ENCODE data around the gene WNT3A.

The WNT3A gene

DNA sequence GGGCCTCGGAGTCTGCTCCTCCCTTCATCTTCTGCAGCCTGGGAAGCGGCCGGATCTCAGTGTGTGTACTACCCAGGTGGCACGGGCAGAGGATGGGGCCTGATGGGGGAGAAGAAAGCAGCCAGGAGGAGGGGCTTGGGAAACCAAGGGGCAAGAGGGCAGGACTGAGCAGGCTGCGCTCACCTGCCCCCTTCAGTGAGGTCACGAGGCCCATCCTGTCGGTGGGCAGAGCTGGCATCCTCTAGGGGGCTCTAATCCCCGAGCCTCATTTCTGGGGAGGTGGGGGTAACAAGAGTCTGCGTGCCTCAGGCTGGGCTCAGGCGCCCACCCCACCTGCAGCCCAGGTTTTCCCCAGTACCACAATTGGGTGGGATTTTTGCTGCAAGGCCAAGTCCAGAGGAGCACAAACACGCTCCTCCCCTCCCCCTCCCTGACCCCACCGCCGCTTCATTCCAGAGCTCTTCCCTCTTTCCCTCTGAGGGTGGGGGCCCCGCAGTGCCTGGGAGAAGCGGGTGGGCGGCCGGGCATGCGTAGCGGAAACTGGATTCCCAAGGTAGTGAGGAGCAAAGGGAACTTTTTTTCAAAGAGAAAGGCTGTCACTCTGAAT, 1.8 kb upstream of the WNT3A start:
- Histone ChIP-seq H3K4me3 (ENCODE audit: low read depth, low read length) (no peak overlapping the region), H3K9me3 (no peaks in the 10 kb centered on the region), H3K4me1 (peaks cover 2% of the 10 kb centered on the region), H3K36me3 (no peaks in the 10 kb centered on the region), H3K27me3 (peaks cover 69% of the 10 kb centered on the region)
- DNase-seq = no peak
- TF ChIP-seq, protein P1, sequence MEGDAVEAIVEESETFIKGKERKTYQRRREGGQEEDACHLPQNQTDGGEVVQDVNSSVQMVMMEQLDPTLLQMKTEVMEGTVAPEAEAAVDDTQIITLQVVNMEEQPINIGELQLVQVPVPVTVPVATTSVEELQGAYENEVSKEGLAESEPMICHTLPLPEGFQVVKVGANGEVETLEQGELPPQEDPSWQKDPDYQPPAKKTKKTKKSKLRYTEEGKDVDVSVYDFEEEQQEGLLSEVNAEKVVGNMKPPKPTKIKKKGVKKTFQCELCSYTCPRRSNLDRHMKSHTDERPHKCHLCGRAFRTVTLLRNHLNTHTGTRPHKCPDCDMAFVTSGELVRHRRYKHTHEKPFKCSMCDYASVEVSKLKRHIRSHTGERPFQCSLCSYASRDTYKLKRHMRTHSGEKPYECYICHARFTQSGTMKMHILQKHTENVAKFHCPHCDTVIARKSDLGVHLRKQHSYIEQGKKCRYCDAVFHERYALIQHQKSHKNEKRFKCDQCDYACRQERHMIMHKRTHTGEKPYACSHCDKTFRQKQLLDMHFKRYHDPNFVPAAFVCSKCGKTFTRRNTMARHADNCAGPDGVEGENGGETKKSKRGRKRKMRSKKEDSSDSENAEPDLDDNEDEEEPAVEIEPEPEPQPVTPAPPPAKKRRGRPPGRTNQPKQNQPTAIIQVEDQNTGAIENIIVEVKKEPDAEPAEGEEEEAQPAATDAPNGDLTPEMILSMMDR (IDR thresholded peaks at IDR 0.05; ENCODE audit: low read depth, low read length) = no peak

GRCh38 chr1:228005511-228006033, 1.2 kb upstream of the WNT3A start:
- TF ChIP-seq, protein P1 (IDR thresholded peaks at IDR 0.05; ENCODE audit: low read depth, low read length) = no peak
- Histone ChIP-seq H3K9me3 (no peaks in the 10 kb centered on the region), H3K36me3 (no peaks in the 10 kb centered on the region), H3K4me3 (ENCODE audit: low read depth, low read length) (no peak overlapping the region), H3K4me1 (peaks cover 8% of the 10 kb centered on the region), H3K27me3 (peaks cover 71% of the 10 kb centered on the region)
- DNase-seq = no peak

- Histone ChIP-seq H3K4me3 (ENCODE audit: low read depth, low read length) (no peak overlapping the region), H3K27me3 (peaks cover 71% of the 10 kb centered on the region), H3K36me3 (no peaks in the 10 kb centered on the region)
These were observed 588 bp upstream of the WNT3A start for GRCh38 chr1:228006034-228006785.

GRCh38 chr1:228007049-228007800, 427 bp downstream of the WNT3A start:
- TF ChIP-seq, protein P1 (IDR thresholded peaks at IDR 0.05; ENCODE audit: low read depth, low read length) = no peak
- no peaks in the 10 kb centered on the region for H3K36me3 ChIP-seq
- no peak overlapping the region for H3K4me3 ChIP-seq (ENCODE audit: low read depth, low read length)
- H3K4me1 ChIP-seq = peaks cover 11% of the 10 kb centered on the region
- H3K9me3 ChIP-seq = no peaks in the 10 kb centered on the region
- no peak for DNase-seq
- H3K27me3 ChIP-seq = peaks cover 64% of the 10 kb centered on the region

More at GRCh38 chr1:228006034-228006785, 588 bp upstream of the WNT3A start:
- no peak for DNase-seq
- H3K9me3 ChIP-seq = no peaks in the 10 kb centered on the region
- peaks cover 11% of the 10 kb centered on the region for H3K4me1 ChIP-seq
- TF ChIP-seq, protein P1 (IDR thresholded peaks at IDR 0.05; ENCODE audit: low read depth, low read length) = no peak

GRCh38 chr1:228007801-228008341, 1.1 kb downstream of the WNT3A start:
- no peak for DNase-seq
- Histone ChIP-seq H3K27me3 (peaks cover 64% of the 10 kb centered on the region), H3K4me3 (ENCODE audit: low read depth, low read length) (no peak overlapping the region), H3K36me3 (no peaks in the 10 kb centered on the region), H3K4me1 (peaks cover 11% of the 10 kb centered on the region), H3K9me3 (no peaks in the 10 kb centered on the region)
- TF ChIP-seq, protein P1 (IDR thresholded peaks at IDR 0.05; ENCODE audit: low read depth, low read length) = no peak
